CD14-positive monocyte (primary cell): ENCODE data around the gene SENP2. TPM values are rescaled to one million over a fixed set of nuclear protein-coding genes. Genes with fewer than 3 reads are reported as not detected.
"Not testable (repeated sequence)": the region's sequence is repeated elsewhere in the genome, so short reads cannot be mapped to it uniquely, and the experiment has no call there.

Experiments used
- DNase-seq, 3 donors: peaks; one replicate each; pipeline ENCODE4 v3.0.0-alpha.2; 2011 to 2022
- H2AFZ ChIP-seq: 2 replicates; pipeline ENCODE4 v1.6.0; 2012; ENCODE audit warnings: mild to moderate bottlenecking, low read depth, low read length, inconsistent platforms; ENCODE audit not compliant: insufficient read depth, poor library complexity, severe bottlenecking
- H3K27ac ChIP-seq, 2 donors: 1 replicate in 1 of 2; 2 replicates in 1 of 2; pipeline ENCODE4 v1.5.1; 2012 to 2013; ENCODE audit warnings: low read length in 2 of 2, control low read depth in 1 of 2, inconsistent platforms in 1 of 2, low read depth in 1 of 2, mild to moderate bottlenecking in 1 of 2
- H3K27me3 ChIP-seq, 2 donors: one replicate each; pipeline versions ENCODE4 v1.6.0 to v1.6.1; 2011 to 2013; ENCODE audit warnings: low read length in 2 of 2; ENCODE audit not compliant: control insufficient read depth in 2 of 2, insufficient read depth in 2 of 2
- H3K36me3 ChIP-seq, 2 donors: replicated peaks in 1 of 2; 1 replicate in 1 of 2; 2 replicates in 1 of 2; pipeline versions ENCODE4 v1.5.1 to v1.6.1; 2012 to 2013; ENCODE audit warnings: low read length in 2 of 2, control low read depth in 1 of 2, inconsistent platforms in 1 of 2, mild to moderate bottlenecking in 1 of 2; ENCODE audit not compliant: insufficient read depth in 2 of 2, control insufficient read depth in 1 of 2
- H3K4me1 ChIP-seq, 2 donors: 1 replicate in 1 of 2; 2 replicates in 1 of 2; pipeline versions ENCODE4 v1.5.1 to v1.6.1; 2012 to 2013; ENCODE audit warnings: low read length in 2 of 2, control low read depth in 1 of 2, inconsistent platforms in 1 of 2, mild to moderate bottlenecking in 1 of 2, moderate library complexity in 1 of 2; ENCODE audit not compliant: insufficient read depth in 2 of 2, control insufficient read depth in 1 of 2
- H3K4me2 ChIP-seq: replicated peaks from 2 replicates; pipeline ENCODE3; 2012; ENCODE audit warnings: low read length, moderate library complexity, mild to moderate bottlenecking; ENCODE audit not compliant: poor library complexity, severe bottlenecking; ENCODE audit errors: extremely low read depth
- H3K4me3 ChIP-seq, 3 experiments: fragments of 200-600 bp in 1 of 3; sonication (generic) in 1 of 3; replicated peaks in 1 of 3; 1 replicate in 2 of 3; 2 replicates in 1 of 3; pipeline ENCODE4 v1.5.1; 2011 to 2013; ENCODE audit warnings: low read length in 3 of 3, mild to moderate bottlenecking in 3 of 3, control low read depth in 2 of 3, low read depth in 2 of 3, inconsistent platforms in 1 of 3, moderate library complexity in 1 of 3
- H3K79me2 ChIP-seq: 2 replicates; pipeline ENCODE4 v1.6.0; 2012; ENCODE audit warnings: mild to moderate bottlenecking, control low read depth, inconsistent platforms, low read length, moderate library complexity; ENCODE audit not compliant: insufficient read depth
- H3K9ac ChIP-seq: 2 replicates; pipeline ENCODE4 v1.6.0; 2017; ENCODE audit warnings: low read length, mild to moderate bottlenecking; ENCODE audit not compliant: insufficient read depth, poor library complexity, severe bottlenecking
- H3K9me3 ChIP-seq, 2 donors: replicated peaks in 1 of 2; 1 replicate in 1 of 2; 2 replicates in 1 of 2; pipeline versions ENCODE4 v1.5.1 to v1.6.1; 2012 to 2013; ENCODE audit warnings: low read length in 2 of 2, control low read depth in 1 of 2; ENCODE audit not compliant: control insufficient read depth in 1 of 2, insufficient read depth in 1 of 2
- H4K20me1 ChIP-seq: 2 replicates; pipeline ENCODE4 v1.6.0; 2012; ENCODE audit warnings: mild to moderate bottlenecking, low read length, control low read depth, moderate library complexity; ENCODE audit not compliant: insufficient read depth
- H3K27ac Mint-ChIP-seq, 7 donors: one replicate each; pipeline ENCODE4 v1.8.0; 2020; ENCODE audit warnings: mild to moderate bottlenecking in 7 of 7, mixed read lengths in 7 of 7, moderate library complexity in 6 of 7, inconsistent platforms in 2 of 7
- H3K27me3 Mint-ChIP-seq, 3 donors: one replicate each; pipeline ENCODE4 v1.8.0; 2021 to 2022; ENCODE audit warnings: low read depth in 3 of 3, mild to moderate bottlenecking in 3 of 3, mixed read lengths in 3 of 3, moderate library complexity in 3 of 3, inconsistent platforms in 1 of 3
- H3K36me3 Mint-ChIP-seq, 2 donors: one replicate each; pipeline ENCODE4 v1.8.0; 2020; ENCODE audit warnings: mixed read lengths in 2 of 2, inconsistent platforms in 1 of 2, mild to moderate bottlenecking in 1 of 2
- H3K4me1 Mint-ChIP-seq: one replicate; pipeline ENCODE4 v1.8.0; 2020; ENCODE audit warnings: mild to moderate bottlenecking, mixed read lengths
- H3K4me3 Mint-ChIP-seq, 2 donors: one replicate each; pipeline ENCODE4 v1.8.0; 2020; ENCODE audit warnings: mild to moderate bottlenecking in 2 of 2, mixed read lengths in 2 of 2, moderate library complexity in 1 of 2
- H3K9me3 Mint-ChIP-seq, 7 donors: one replicate each; pipeline ENCODE4 v1.8.0; 2020 to 2022; ENCODE audit warnings: mixed read lengths in 7 of 7, mild to moderate bottlenecking in 6 of 7, moderate library complexity in 6 of 7, inconsistent platforms in 2 of 7
- CTCF ChIP-seq: fragments of 200-600 bp; IDR thresholded peaks from one replicate; pipeline ENCODE4 v1.8.0; 2022; ENCODE audit warnings: antibody characterized with exemption, mild to moderate bottlenecking
- WGBS: methylation state at CpG from one replicate; pipeline ENCODE4 v1.1.5; 2013; ENCODE audit warnings: missing lambda C conversion rate; ENCODE audit not compliant: insufficient coverage; 5-methylcytosine and 5-hydroxymethylcytosine counted together
- intact Hi-C, 2 donors: fragments of 100-400 bp; cut with micrococcal nuclease; formaldehyde crosslinking; loops; one replicate each; pipeline versions ENCODE4 v1.15.0 to v1.15.1; 2023
- polyA plus RNA-seq, 3 donors: library from polyadenylated mRNA; depleted of rRNA in 1 of 3; unstranded in 2 of 3; stranded (reverse) in 1 of 3; fragments of 300-500 nt in 2 of 3; fragments of >200 nt in 1 of 3; fragmentation: Illumina TruSeq in 2 of 3; gene quantifications; 1 replicate in 2 of 3; 2 replicates in 1 of 3; pipeline ENCODE4 v1.2.3, GENCODE V29; 2012 to 2021

SENP2 gene
- polyA plus RNA-seq, 3 donors, result 7.1 to 21.0 (median 13.4) TPM

- Histone ChIP-seq H3K4me3 (no peak overlapping the region), H3K4me1 (peaks cover 3 to 15% of the 10 kb centered on the region in 2 donors), H4K20me1 (no peaks in the 10 kb centered on the region), H3K27me3 (no peaks in the 10 kb centered on the region), H3K36me3 (no peaks in the 10 kb centered on the region), H3K9ac (no peak overlapping the region), H3K9me3 (no peaks in the 10 kb centered on the region), H2AFZ (no peak overlapping the region), H3K79me2 (no peaks in the 10 kb centered on the region), H3K4me2 (no peak overlapping the region), H3K27ac (no peak overlapping the region)
- Mint-ChIP-seq H3K4me3 (no peak overlapping the region), H3K4me1 (peaks cover 16% of the 10 kb centered on the region), H3K27ac (no peak overlapping the region), H3K27me3 (peaks cover 0 to 9% (median 2%) of the 10 kb centered on the region in 3 donors), H3K36me3 (no peaks in the 10 kb centered on the region), H3K9me3 (no peaks in the 10 kb centered on the region)
- intact Hi-C loops, result no loop called here
- DNase-seq, result no peak
- no peak for TF ChIP-seq CTCF
- no CpG with 5 or more reads among the region's 1 CpG for WGBS
Observed at GRCh38 chr3:185555860-185556347, 30.2 kb upstream of the SENP2 start.

- H3K27me3 Mint-ChIP-seq, H3K9ac ChIP-seq, H3K79me2 ChIP-seq, intact Hi-C loops, H2AFZ ChIP-seq, H3K4me3 ChIP-seq, H3K4me3 Mint-ChIP-seq, DNase-seq, H4K20me1 ChIP-seq, H3K27ac Mint-ChIP-seq, H3K27me3 ChIP-seq, H3K36me3 Mint-ChIP-seq, H3K9me3 ChIP-seq, H3K4me2 ChIP-seq, H3K9me3 Mint-ChIP-seq, H3K27ac ChIP-seq, H3K36me3 ChIP-seq: not testable (repeated sequence)
- peaks cover 23% of the 10 kb centered on the region for H3K4me1 Mint-ChIP-seq
- no CpG with 5 or more reads among the region's 6 CpGs for WGBS
- peaks cover 11 to 22% of the 10 kb centered on the region in 2 donors for H3K4me1 ChIP-seq
Observed at GRCh38 chr3:185556640-185557039, 29.5 kb upstream of the SENP2 start.
